HG03066 (cell line): ENCODE results near the gene SNCB.
A peak's percentile ranks its signal among the peaks of the same experiment; 100 is the strongest.

Experiments
- ATAC-seq: cut with Tn5 transposase; IDR thresholded peaks from one replicate; pipeline ENCODE4 v1.9.1; 2021; ENCODE audit warnings: low read depth; ENCODE audit not compliant: unreplicated experiment

The SNCB gene

GRCh38 chr5:176661676-176662075, 31.3 kb upstream of the SNCB start:
- no peak for ATAC-seq

- ATAC-seq, result peak; percentile 49
Measured at GRCh38 chr5:176660860-176661641, 30.7 kb upstream of the SNCB start.

- ATAC-seq, result no peak
Measured at GRCh38 chr5:176660530-176660859, 30.2 kb upstream of the SNCB start.

GRCh38 chr5:176659860-176660461, 29.6 kb upstream of the SNCB start:
- ATAC-seq, result no peak

- ATAC-seq, result no peak
Measured at GRCh38 chr5:176659512-176659839, 29.1 kb upstream of the SNCB start.

- no peak for ATAC-seq
Measured at GRCh38 chr5:176658817-176659511, 28.6 kb upstream of the SNCB start.

GRCh38 chr5:176658007-176658599, 27.8 kb upstream of the SNCB start:
- peak; percentile 47 for ATAC-seq

- ATAC-seq, result no peak
Measured at GRCh38 chr5:176656467-176656990, 26.2 kb upstream of the SNCB start.

GRCh38 chr5:176654856-176655255, 24.5 kb upstream of the SNCB start:
- ATAC-seq, result no peak

GRCh38 chr5:176653401-176654385, 23.4 kb upstream of the SNCB start:
- no peak for ATAC-seq

- ATAC-seq, result no peak
Measured at GRCh38 chr5:176652136-176652535, 21.8 kb upstream of the SNCB start.

- no peak for ATAC-seq
Measured at GRCh38 chr5:176651472-176651980, 21.2 kb upstream of the SNCB start.

- ATAC-seq, result no peak
Measured at GRCh38 chr5:176650354-176650884, 20.1 kb upstream of the SNCB start.

GRCh38 chr5:176648474-176649194, 18.3 kb upstream of the SNCB start:
- ATAC-seq, result no peak

- no peak for ATAC-seq
Measured at GRCh38 chr5:176647843-176648473, 17.6 kb upstream of the SNCB start.

- peak; percentile 93 for ATAC-seq
Measured at GRCh38 chr5:176647030-176647842, 16.9 kb upstream of the SNCB start, which contains the start of gene TSPAN17. TSS of gene TSPAN17 (plus strand) at chr5:176647484. CDS start at chr5:176647616, 132 bp downstream.

- peak; percentile 7 for ATAC-seq
Measured at GRCh38 chr5:176646707-176647029, 16.3 kb upstream of the SNCB start.
